ENCODE data around the gene C12orf43. TPM values are rescaled to one million over a fixed set of nuclear protein-coding genes. Genes with fewer than 3 reads are reported as not detected.

The C12orf43 gene
- total RNA-seq, 1 donor from 2014 or later = 15.5 TPM

DNA sequence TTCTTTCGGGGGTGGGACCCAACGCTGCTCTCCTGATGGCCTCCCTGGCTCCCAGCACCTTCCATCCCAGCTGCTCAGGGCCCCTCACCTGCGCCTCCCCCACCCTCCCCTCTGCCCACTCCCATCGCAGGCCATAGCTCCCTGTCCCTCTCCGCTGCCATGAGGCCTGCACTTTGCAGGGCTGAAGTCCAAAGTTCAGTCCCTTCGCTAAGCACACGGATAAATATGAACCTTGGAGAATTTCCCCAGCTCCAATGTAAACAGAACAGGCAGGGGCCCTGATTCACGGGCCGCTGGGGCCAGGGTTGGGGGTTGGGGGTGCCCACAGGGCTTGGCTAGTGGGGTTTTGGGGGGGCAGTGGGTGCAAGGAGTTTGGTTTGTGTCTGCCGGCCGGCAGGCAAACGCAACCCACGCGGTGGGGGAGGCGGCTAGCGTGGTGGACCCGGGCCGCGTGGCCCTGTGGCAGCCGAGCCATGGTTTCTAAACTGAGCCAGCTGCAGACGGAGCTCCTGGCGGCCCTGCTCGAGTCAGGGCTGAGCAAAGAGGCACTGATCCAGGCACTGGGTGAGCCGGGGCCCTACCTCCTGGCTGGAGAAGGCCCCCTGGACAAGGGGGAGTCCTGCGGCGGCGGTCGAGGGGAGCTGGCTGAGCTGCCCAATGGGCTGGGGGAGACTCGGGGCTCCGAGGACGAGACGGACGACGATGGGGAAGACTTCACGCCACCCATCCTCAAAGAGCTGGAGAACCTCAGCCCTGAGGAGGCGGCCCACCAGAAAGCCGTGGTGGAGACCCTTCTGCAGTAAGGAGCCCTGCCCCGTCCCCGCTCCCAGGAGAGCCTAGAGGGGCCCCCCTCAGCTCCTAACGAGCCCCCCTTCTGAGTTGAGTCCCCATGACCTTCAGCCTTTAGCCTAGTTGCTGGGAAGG lies 37.7 kb downstream of the C12orf43 start, which contains the start of gene HNF1A:
TSS of gene HNF1A (plus strand) at position 248 of the 924 bp plus-strand sequence. CDS start at position 474, 226 bp downstream.
- no peaks in the 10 kb centered on the region for H3K27me3 ChIP-seq
- no peaks in the 10 kb centered on the region for H3K36me3 ChIP-seq
- TF ChIP-seq, protein P1, sequence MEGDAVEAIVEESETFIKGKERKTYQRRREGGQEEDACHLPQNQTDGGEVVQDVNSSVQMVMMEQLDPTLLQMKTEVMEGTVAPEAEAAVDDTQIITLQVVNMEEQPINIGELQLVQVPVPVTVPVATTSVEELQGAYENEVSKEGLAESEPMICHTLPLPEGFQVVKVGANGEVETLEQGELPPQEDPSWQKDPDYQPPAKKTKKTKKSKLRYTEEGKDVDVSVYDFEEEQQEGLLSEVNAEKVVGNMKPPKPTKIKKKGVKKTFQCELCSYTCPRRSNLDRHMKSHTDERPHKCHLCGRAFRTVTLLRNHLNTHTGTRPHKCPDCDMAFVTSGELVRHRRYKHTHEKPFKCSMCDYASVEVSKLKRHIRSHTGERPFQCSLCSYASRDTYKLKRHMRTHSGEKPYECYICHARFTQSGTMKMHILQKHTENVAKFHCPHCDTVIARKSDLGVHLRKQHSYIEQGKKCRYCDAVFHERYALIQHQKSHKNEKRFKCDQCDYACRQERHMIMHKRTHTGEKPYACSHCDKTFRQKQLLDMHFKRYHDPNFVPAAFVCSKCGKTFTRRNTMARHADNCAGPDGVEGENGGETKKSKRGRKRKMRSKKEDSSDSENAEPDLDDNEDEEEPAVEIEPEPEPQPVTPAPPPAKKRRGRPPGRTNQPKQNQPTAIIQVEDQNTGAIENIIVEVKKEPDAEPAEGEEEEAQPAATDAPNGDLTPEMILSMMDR (IDR thresholded peaks at IDR 0.05) = no peak
- no peak for DNase-seq
- H3K27ac ChIP-seq = no peak within 1 kb of the TSS
- H3K4me3 ChIP-seq = no peak within 1 kb of the TSS
- no peaks in the 10 kb centered on the region for H3K4me1 ChIP-seq
- intact Hi-C loops (cut with DNase I) = no loop called here
- H3K9me3 ChIP-seq = no peaks in the 10 kb centered on the region
- peak; percentile 28 for ATAC-seq

GRCh38 chr12:120977531-120978295 lies 38.6 kb downstream of the C12orf43 start:
- Histone ChIP-seq H3K4me3 (no peak overlapping the region), H3K27ac (no peak overlapping the region), H3K36me3 (no peaks in the 10 kb centered on the region), H3K27me3 (no peaks in the 10 kb centered on the region), H3K9me3 (no peaks in the 10 kb centered on the region), H3K4me1 (no peaks in the 10 kb centered on the region)
- ATAC-seq (no peak), DNase-seq (no peak)
- TF ChIP-seq, protein P1 (IDR thresholded peaks at IDR 0.05) = no peak
- intact Hi-C loops (cut with DNase I) = no loop called here

DNA sequence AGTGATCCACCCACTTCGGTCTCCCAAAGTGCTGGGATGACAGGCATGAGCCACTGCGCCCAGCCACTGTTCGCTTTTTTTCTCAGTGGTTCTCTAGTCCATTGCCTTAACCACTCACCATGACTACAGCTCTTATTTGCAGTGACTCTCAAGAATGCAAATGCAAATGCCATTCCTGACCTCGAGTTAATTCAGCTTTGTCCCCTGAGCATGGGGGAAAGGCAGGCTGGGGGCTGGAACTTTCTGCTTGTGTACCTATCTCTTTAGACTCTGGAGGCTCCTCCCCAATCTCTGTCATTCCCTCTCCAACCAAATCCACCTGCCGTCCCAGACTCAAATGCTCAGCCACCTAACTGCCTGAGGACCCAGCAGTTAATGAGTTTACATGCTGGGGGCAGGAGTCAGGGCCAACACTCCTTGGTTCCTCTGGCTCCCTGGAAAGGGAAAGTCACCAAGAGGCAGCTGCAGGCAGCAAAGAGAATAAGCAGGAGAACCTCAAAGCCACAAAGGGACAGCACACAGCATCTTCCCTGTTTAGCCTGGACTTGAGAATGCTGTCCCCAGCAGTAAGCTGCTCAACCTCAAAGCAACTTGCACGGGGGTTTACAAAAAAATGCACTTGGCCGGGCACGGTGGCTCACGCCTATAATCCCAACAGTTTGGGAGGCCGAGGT lies 43.3 kb downstream of the C12orf43 start:
- Histone ChIP-seq H3K4me3 (no peak overlapping the region), H3K27me3 (no peaks in the 10 kb centered on the region), H3K9me3 (no peaks in the 10 kb centered on the region), H3K4me1 (no peaks in the 10 kb centered on the region), H3K27ac (no peak overlapping the region), H3K36me3 (no peaks in the 10 kb centered on the region)
- intact Hi-C loops (cut with DNase I) = no loop called here
- no peak for DNase-seq
- TF ChIP-seq, protein P1 (IDR thresholded peaks at IDR 0.05) = no peak
- ATAC-seq = peak; percentile 90

DNA sequence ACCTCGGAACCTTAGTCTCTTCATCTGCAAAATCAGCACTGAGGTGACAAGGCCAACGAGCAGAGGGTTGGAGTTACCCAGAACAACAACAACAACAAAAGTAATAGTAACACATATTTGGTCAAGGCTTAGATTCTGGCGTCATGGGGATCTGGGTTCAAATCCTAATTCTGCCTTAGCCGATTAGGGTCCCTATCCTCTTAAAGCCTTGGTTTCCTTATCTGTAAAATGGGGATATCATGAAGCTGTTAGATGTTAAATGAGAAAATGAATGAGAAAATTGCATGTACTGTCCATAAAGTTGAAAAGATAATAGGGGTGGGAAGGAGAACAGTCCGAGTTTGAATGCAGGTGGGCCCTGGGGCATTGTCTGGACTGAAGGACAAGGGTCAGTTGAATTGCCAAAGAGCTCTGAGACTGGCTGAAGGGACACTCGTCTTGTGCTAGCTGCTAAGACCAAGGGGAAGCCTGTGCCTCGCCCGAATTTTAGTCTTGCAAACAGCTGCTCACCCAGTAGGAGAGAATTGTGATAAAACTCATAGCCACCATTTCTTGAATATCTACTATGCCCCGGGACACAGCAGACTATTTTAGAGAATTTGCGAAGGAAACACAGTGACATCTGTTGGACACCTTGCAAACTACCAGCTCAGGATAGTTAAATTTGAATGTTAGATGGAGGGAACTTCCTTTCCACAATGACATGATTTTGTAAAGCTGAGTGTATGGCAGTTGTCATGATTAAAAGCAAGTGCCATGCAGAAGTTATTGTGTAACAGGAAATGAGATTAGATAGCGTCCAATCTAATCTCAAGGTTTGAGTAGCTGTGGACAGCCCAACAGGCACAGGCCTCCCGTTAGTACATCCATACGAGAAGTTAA lies 44.7 kb downstream of the C12orf43 start:
- H3K36me3 ChIP-seq = no peaks in the 10 kb centered on the region
- TF ChIP-seq, protein P1 (IDR thresholded peaks at IDR 0.05) = peak; percentile 71
- H3K27me3 ChIP-seq = no peaks in the 10 kb centered on the region
- no peak overlapping the region for H3K27ac ChIP-seq
- intact Hi-C loops (cut with DNase I) = no loop called here
- H3K4me1 ChIP-seq = no peaks in the 10 kb centered on the region
- ATAC-seq (peak; percentile 86), DNase-seq (no peak)
- no peaks in the 10 kb centered on the region for H3K9me3 ChIP-seq
- H3K4me3 ChIP-seq = no peak overlapping the region

DNA sequence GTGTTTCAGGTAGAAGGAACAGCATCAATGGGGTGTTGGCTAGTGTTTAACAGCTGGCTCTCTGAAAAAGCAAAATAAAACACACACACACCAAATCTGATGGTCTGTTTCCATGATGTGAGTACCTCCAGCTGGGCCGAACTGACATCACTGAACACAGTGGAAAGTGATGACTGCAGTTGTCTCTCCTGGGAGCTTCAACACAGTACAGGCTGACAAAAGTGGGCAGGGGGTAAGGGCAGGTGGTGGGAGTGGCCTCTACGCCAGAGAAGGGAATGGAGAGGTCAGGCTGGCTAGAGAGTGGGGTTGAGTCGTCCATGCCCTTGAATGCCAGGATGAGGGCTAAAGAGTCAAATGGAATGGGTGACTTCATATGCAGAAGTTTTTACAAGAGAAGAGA lies 46.0 kb downstream of the C12orf43 start:
- ATAC-seq (no peak), DNase-seq (no peak)
- intact Hi-C loops (cut with DNase I) = no loop called here
- Histone ChIP-seq H3K4me1 (no peaks in the 10 kb centered on the region), H3K27ac (no peak overlapping the region), H3K27me3 (no peaks in the 10 kb centered on the region), H3K36me3 (no peaks in the 10 kb centered on the region), H3K4me3 (no peak overlapping the region), H3K9me3 (no peaks in the 10 kb centered on the region)
- TF ChIP-seq, protein P1 (IDR thresholded peaks at IDR 0.05) = no peak

All from upper lobe of right lung (tissue), 1 donor.